H9 (cell line): Measurements from ENCODE around the gene SPTBN1. TPM values are rescaled to one million over a fixed set of nuclear protein-coding genes. Genes with fewer than 3 reads are reported as not detected.

ENCODE experiments used
- DNase-seq: peaks from one replicate; pipeline ENCODE4 v3.0.0-alpha.2; 2017
- H2AFZ ChIP-seq: one replicate; pipeline ENCODE4 v1.6.1; 2013; ENCODE audit warnings: mild to moderate bottlenecking, low read length, control low read depth, moderate library complexity
- H2AK5ac ChIP-seq: 2 replicates; pipeline ENCODE4 v1.6.1; 2013; ENCODE audit warnings: low read length, control low read depth, mixed read lengths; ENCODE audit not compliant: insufficient read length
- H2BK120ac ChIP-seq: one replicate; pipeline ENCODE4 v1.6.1; 2013; ENCODE audit warnings: low read depth, mild to moderate bottlenecking, low read length, control low read depth, inconsistent platforms; ENCODE audit not compliant: poor library complexity, severe bottlenecking
- H2BK12ac ChIP-seq: 2 replicates; pipeline ENCODE4 v1.6.1; 2013; ENCODE audit warnings: low read length, control low read depth, mixed read lengths, low read depth; ENCODE audit not compliant: insufficient read length
- H2BK15ac ChIP-seq: 2 replicates; pipeline ENCODE4 v1.6.1; 2013; ENCODE audit warnings: low read depth, low read length, control low read depth
- H2BK20ac ChIP-seq: one replicate; pipeline ENCODE4 v1.6.1; 2013; ENCODE audit warnings: low read depth, mild to moderate bottlenecking, low read length, control low read depth, inconsistent platforms; ENCODE audit not compliant: poor library complexity, severe bottlenecking
- H2BK5ac ChIP-seq: 2 replicates; pipeline ENCODE4 v1.6.1; 2013; ENCODE audit warnings: low read length, control low read depth, mixed read lengths; ENCODE audit not compliant: insufficient read length
- H3K14ac ChIP-seq: 2 replicates; pipeline ENCODE4 v1.6.1; 2013; ENCODE audit warnings: low read length, control low read depth; ENCODE audit not compliant: insufficient read depth
- H3K18ac ChIP-seq: 2 replicates; pipeline ENCODE4 v1.6.1; 2013; ENCODE audit warnings: low read depth, mild to moderate bottlenecking, mixed read lengths, low read length, control low read depth; ENCODE audit not compliant: insufficient read length
- H3K23ac ChIP-seq: 2 replicates; pipeline ENCODE4 v1.6.1; 2013; ENCODE audit warnings: low read length, control low read depth, mixed read lengths, low read depth; ENCODE audit not compliant: insufficient read length
- H3K23me2 ChIP-seq: 2 replicates; pipeline ENCODE4 v1.6.1; 2013; ENCODE audit warnings: low read depth, mild to moderate bottlenecking, mixed read lengths, low read length, control low read depth; ENCODE audit not compliant: insufficient read length, poor library complexity, severe bottlenecking
- H3K27ac ChIP-seq: 2 replicates; pipeline ENCODE4 v1.5.1; 2013; ENCODE audit warnings: low read length, control low read depth, mixed read lengths, low read depth; ENCODE audit not compliant: insufficient read length
- H3K27me3 ChIP-seq: 2 replicates; pipeline ENCODE4 v1.6.1; 2013; ENCODE audit warnings: low read length, control low read depth, inconsistent platforms; ENCODE audit not compliant: insufficient read depth
- H3K4ac ChIP-seq: 2 replicates; pipeline ENCODE4 v1.6.1; 2013; ENCODE audit warnings: low read depth, mild to moderate bottlenecking, control low read depth, inconsistent platforms, low read length, moderate library complexity
- H3K4me1 ChIP-seq: 2 replicates; pipeline ENCODE4 v1.6.1; 2013; ENCODE audit warnings: low read length, control low read depth, inconsistent platforms; ENCODE audit not compliant: insufficient read depth
- H3K4me2 ChIP-seq: 2 replicates; pipeline ENCODE4 v1.6.1; 2013; ENCODE audit warnings: low read length, control low read depth, mixed read lengths; ENCODE audit not compliant: insufficient read length, insufficient read depth
- H3K56ac ChIP-seq: 2 replicates; pipeline ENCODE4 v1.6.1; 2013; ENCODE audit warnings: low read depth, mild to moderate bottlenecking, mixed read lengths, low read length, control low read depth; ENCODE audit not compliant: insufficient read length
- H3K79me1 ChIP-seq: 2 replicates; pipeline ENCODE4 v1.6.1; 2013; ENCODE audit warnings: low read depth, mild to moderate bottlenecking, moderate library complexity, low read length, control low read depth, inconsistent platforms; ENCODE audit not compliant: insufficient read depth, poor library complexity, severe bottlenecking
- H3K79me2 ChIP-seq: 2 replicates; pipeline ENCODE4 v1.6.1; 2013; ENCODE audit warnings: low read length, control low read depth, inconsistent platforms; ENCODE audit not compliant: insufficient read depth
- H3K9ac ChIP-seq: 2 replicates; pipeline ENCODE4 v1.6.1; 2013; ENCODE audit warnings: low read length, control low read depth, mixed read lengths; ENCODE audit not compliant: insufficient read length; ENCODE audit errors: extremely low read depth
- H3K9me3 ChIP-seq: one replicate; pipeline ENCODE4 v1.6.1; 2013; ENCODE audit warnings: low read depth, low read length, inconsistent platforms; ENCODE audit not compliant: control insufficient read depth
- H3T11ph ChIP-seq: one replicate; pipeline ENCODE4 v1.6.1; 2013; ENCODE audit warnings: mild to moderate bottlenecking, low read length, control low read depth, inconsistent platforms
- H4K20me1 ChIP-seq: one replicate; pipeline ENCODE4 v1.6.1; 2013; ENCODE audit not compliant: control insufficient read depth, insufficient read length, insufficient read depth
- H4K5ac ChIP-seq: 2 replicates; pipeline ENCODE4 v1.6.1; 2013; ENCODE audit warnings: low read depth, mild to moderate bottlenecking, mixed read lengths, low read length, control low read depth; ENCODE audit not compliant: insufficient read length
- H4K8ac ChIP-seq: replicated peaks from 2 replicates; pipeline ENCODE4 v1.6.1; 2013; ENCODE audit warnings: low read length, control low read depth, mixed read lengths, low read depth; ENCODE audit not compliant: insufficient read length
- H4K91ac ChIP-seq: 2 replicates; pipeline ENCODE4 v1.6.1; 2013; ENCODE audit warnings: low read depth, mild to moderate bottlenecking, moderate library complexity, mixed read lengths, low read length, control low read depth; ENCODE audit not compliant: insufficient read length
- H3K27ac Mint-ChIP-seq, 3 experiments: 2 replicates in 2 of 3; 3 replicates in 1 of 3; pipeline ENCODE4 v1.8.0; 2020 to 2021; ENCODE audit warnings: mixed read lengths in 3 of 3, mild to moderate bottlenecking in 1 of 3, moderate library complexity in 1 of 3
- H3K27me3 Mint-ChIP-seq: 2 replicates; pipeline ENCODE4 v1.8.0; 2021; ENCODE audit warnings: low read depth, mild to moderate bottlenecking, moderate library complexity, mixed read lengths
- H3K36me3 Mint-ChIP-seq, 3 experiments: 2 replicates in 2 of 3; 3 replicates in 1 of 3; pipeline ENCODE4 v1.8.0; 2020 to 2021; ENCODE audit warnings: low read depth in 3 of 3, mixed read lengths in 3 of 3; ENCODE audit not compliant: insufficient read depth in 1 of 3
- H3K4me1 Mint-ChIP-seq, 2 experiments: 2 replicates each; pipeline ENCODE4 v1.8.0; 2020; ENCODE audit warnings: mixed read lengths in 2 of 2
- H3K4me3 Mint-ChIP-seq, 2 experiments: 2 replicates in 1 of 2; 3 replicates in 1 of 2; pipeline ENCODE4 v1.8.0; 2020 to 2021; ENCODE audit warnings: mild to moderate bottlenecking in 2 of 2, mixed read lengths in 2 of 2, moderate library complexity in 1 of 2
- H3K9me3 Mint-ChIP-seq, 2 experiments: 2 replicates in 1 of 2; 3 replicates in 1 of 2; pipeline ENCODE4 v1.8.0; 2020; ENCODE audit warnings: mild to moderate bottlenecking in 2 of 2, mixed read lengths in 2 of 2, moderate library complexity in 1 of 2
- CTCF ChIP-seq: fragments of 200-600 bp; sonication (generic); conservative IDR thresholded peaks from 3 replicates; pipeline ENCODE4 v1.8.0; 2021; ENCODE audit warnings: antibody characterized with exemption, mild to moderate bottlenecking
- WGBS: extraction: QIAGEN DNeasy Blood & Tissue Kit; methylation state at CpG from one replicate; pipeline ENCODE4 v1.1.7; 2013; ENCODE audit warnings: missing lambda C conversion rate, low lambda C conversion rate, mixed read lengths; ENCODE audit not compliant: insufficient read length; ENCODE audit errors: extremely low coverage; 5-methylcytosine and 5-hydroxymethylcytosine counted together
- total RNA-seq: library from RNA; stranded (reverse); gene quantifications from 2 replicates; pipeline ENCODE4 v1.2.1, GENCODE V29; 2021

The SPTBN1 gene
- total RNA-seq, 1 experiment from 2014 or later, result 164 TPM

GRCh38 chr2:54618646-54619565 is 162.8 kb downstream of the SPTBN1 start:
- no peak for DNase-seq
- Histone ChIP-seq H3K27me3 (no peaks in the 10 kb centered on the region), H3K23me2 (no peaks in the 10 kb centered on the region), H3K56ac (no peak overlapping the region), H3K4ac (no peak overlapping the region), H3T11ph (no peak overlapping the region), H2AFZ (no peak overlapping the region), H4K5ac (no peak overlapping the region), H3K23ac (no peak overlapping the region), H2BK12ac (no peak overlapping the region), H3K79me1 (no peaks in the 10 kb centered on the region), H3K9ac (no peak overlapping the region), H3K27ac (no peak overlapping the region), H3K79me2 (no peaks in the 10 kb centered on the region), H4K8ac (no peak overlapping the region), H2BK120ac (no peak overlapping the region), H3K14ac (no peak overlapping the region), H2AK5ac (no peak overlapping the region), H2BK5ac (no peak overlapping the region), H4K20me1 (no peaks in the 10 kb centered on the region), H3K9me3 (no peaks in the 10 kb centered on the region), H3K4me2 (no peak overlapping the region), H2BK15ac (no peak overlapping the region), H4K91ac (no peak overlapping the region), H2BK20ac (no peak overlapping the region), H3K4me1 (peaks cover 3% of the 10 kb centered on the region; the same call in 1 of the 2 replicates), H3K18ac (no peak overlapping the region)
- no peaks in the 10 kb centered on the region for H3K27me3 Mint-ChIP-seq
- peak overlapping the region; percentile 16 to 89 (median 36); a peak in 4 of 7 replicates for H3K27ac Mint-ChIP-seq
- no CpG with 5 or more reads among the region's 5 CpGs for WGBS
- no peak for TF ChIP-seq CTCF
- H3K4me3 Mint-ChIP-seq, result no peak overlapping the region; a peak in 1 of 5 replicates
- no peaks in the 10 kb centered on the region for H3K9me3 Mint-ChIP-seq
- peaks cover 4% of the 10 kb centered on the region in 2 experiments for H3K4me1 Mint-ChIP-seq
- H3K36me3 Mint-ChIP-seq, result peaks cover 47 to 80% (median 76%) of the 10 kb centered on the region in 3 experiments; a peak in 6 of 7 replicates
